ENCODE results near the gene ERGIC1. TPM values are rescaled to one million over a fixed set of nuclear protein-coding genes. Genes with fewer than 3 reads are reported as not detected.

The ERGIC1 gene, protein sequence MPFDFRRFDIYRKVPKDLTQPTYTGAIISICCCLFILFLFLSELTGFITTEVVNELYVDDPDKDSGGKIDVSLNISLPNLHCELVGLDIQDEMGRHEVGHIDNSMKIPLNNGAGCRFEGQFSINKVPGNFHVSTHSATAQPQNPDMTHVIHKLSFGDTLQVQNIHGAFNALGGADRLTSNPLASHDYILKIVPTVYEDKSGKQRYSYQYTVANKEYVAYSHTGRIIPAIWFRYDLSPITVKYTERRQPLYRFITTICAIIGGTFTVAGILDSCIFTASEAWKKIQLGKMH
- 74.6 and 87.1 TPM in 2 replicates for total RNA-seq

GRCh38 chr5:172833686-172834414 lies at the start of gene ERGIC1:
TSS of gene ERGIC1 (plus strand) at chr5:172834251. CDS start at chr5:172834414, 163 bp downstream.

GRCh38 chr5:172983542-172984243 lies 149.6 kb downstream of the ERGIC1 start, which contains the start of gene ATP6V0E1:
TSS of gene ATP6V0E1 (plus strand) at chr5:172983771. CDS start at chr5:172983861, 90 bp downstream.

Other genes starting within 250 kb of the ERGIC1 start
- gene NEURL1B, start 193.0 kb upstream of the ERGIC1 start, total RNA-seq: 0.86 and 1.3 TPM in 2 replicates
- gene DUSP1, start 63.1 kb upstream of the ERGIC1 start, total RNA-seq: 28.9 and 82.0 TPM in 2 replicates
- 61.7 and 80.4 TPM in 2 replicates for gene RPL26L1, start 125.2 kb downstream of the ERGIC1 start, total RNA-seq
- gene ATP6V0E1, start 149.5 kb downstream of the ERGIC1 start, total RNA-seq: 70.3 and 88.3 TPM in 2 replicates
- gene CREBRF, start 222.1 kb downstream of the ERGIC1 start, total RNA-seq: 0.65 and 3.5 TPM in 2 replicates

Data from hair follicular keratinocyte (primary cell).